Glutamatergic neuron (in vitro differentiated cells): ENCODE data around the gene KCNH2. TPM values are rescaled to one million over a fixed set of nuclear protein-coding genes. Genes with fewer than 3 reads are reported as not detected.
A peak's percentile ranks its signal among the peaks of the same experiment; 100 is the strongest.

ENCODE experiments used
- DNase-seq: peaks from one replicate; pipeline ENCODE4 v3.0.0; 2022
- H3K27ac Mint-ChIP-seq: one replicate; pipeline ENCODE4 v1.8.0; 2020; ENCODE audit warnings: mild to moderate bottlenecking, mixed read lengths, inconsistent platforms; ENCODE audit not compliant: unreplicated experiment
- H3K27me3 Mint-ChIP-seq: one replicate; pipeline ENCODE4 v1.8.0; 2020; ENCODE audit warnings: mild to moderate bottlenecking, moderate library complexity, mixed read lengths, inconsistent platforms; ENCODE audit not compliant: unreplicated experiment
- H3K36me3 Mint-ChIP-seq: one replicate; pipeline ENCODE4 v1.8.0; 2020; ENCODE audit warnings: mild to moderate bottlenecking, mixed read lengths, inconsistent platforms; ENCODE audit not compliant: unreplicated experiment
- H3K4me1 Mint-ChIP-seq: one replicate; pipeline ENCODE4 v1.8.0; 2020; ENCODE audit warnings: mild to moderate bottlenecking, low read depth, mixed read lengths, inconsistent platforms; ENCODE audit not compliant: unreplicated experiment
- H3K4me3 Mint-ChIP-seq: one replicate; pipeline ENCODE4 v1.8.0; 2020; ENCODE audit warnings: mild to moderate bottlenecking, mixed read lengths, inconsistent platforms; ENCODE audit not compliant: unreplicated experiment
- H3K9me3 Mint-ChIP-seq: one replicate; pipeline ENCODE4 v1.8.0; 2020; ENCODE audit warnings: mild to moderate bottlenecking, moderate library complexity, mixed read lengths, inconsistent platforms; ENCODE audit not compliant: unreplicated experiment
- total RNA-seq: library from RNA; stranded (reverse); fragmentation: NEBNext Ultra II Directional; extraction: Animal tissue kit (Norgen Biotek cat#: 25700); gene quantifications from one replicate; pipeline ENCODE4 v1.2.1, GENCODE V29; 2021; ENCODE audit not compliant: unreplicated experiment
- TF ChIP-seq, protein P1 (sequence below): fragments of 200-600 bp; sonication (generic); IDR thresholded peaks from one replicate; pipeline ENCODE4 v1.5.0; 2021; ENCODE audit not compliant: partially characterized antibody, unreplicated experiment

The KCNH2 gene
- total RNA-seq, 1 donor from 2014 or later = 73.7 TPM

DNA sequence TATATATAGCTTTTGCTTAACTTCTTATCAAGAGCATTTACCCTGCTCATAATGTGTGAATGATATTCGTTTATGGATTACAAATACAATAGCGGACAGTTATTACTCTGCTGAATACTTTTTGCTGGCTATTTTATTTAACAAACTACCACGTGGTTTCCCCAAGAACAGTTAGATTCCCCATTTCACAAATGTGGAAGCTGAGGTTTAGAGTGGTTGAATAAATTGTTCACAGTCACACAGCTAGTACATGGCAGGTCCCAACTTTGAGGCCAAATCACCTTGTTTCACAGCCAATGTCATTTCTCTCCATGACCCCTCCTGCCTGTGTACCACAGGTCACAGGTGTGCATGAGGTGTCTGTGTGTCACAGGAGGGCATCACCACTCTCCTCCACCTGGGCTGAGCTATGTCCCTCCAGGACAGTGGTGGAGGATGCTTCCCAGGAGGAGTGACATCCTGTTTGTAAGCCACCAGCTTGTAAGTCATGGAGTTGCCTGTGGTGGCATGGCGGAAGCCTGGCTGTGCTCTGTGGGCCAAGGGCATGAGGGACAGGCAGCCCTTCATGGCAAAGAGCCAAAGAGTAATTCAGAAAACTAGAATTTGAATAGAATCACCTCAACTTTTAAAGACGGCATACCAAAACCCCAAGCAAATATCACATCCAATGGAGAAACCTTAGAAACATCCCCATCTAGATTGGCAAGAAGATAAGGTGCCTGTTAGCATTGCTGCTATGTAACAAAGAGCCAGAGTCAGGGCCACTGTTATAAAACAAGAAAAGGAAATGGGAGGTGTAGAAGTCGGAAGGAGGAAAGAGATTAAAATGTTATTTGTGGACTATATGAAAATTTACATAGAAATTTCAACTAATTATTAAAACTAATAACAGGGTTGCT is 73.9 kb downstream of the KCNH2 start:
- no peaks in the 10 kb centered on the region for H3K36me3 Mint-ChIP-seq
- H3K27ac Mint-ChIP-seq = no peak overlapping the region
- H3K4me3 Mint-ChIP-seq = no peak overlapping the region
- peaks cover 4% of the 10 kb centered on the region for H3K27me3 Mint-ChIP-seq
- peaks cover 14% of the 10 kb centered on the region for H3K4me1 Mint-ChIP-seq
- no peak for DNase-seq
- H3K9me3 Mint-ChIP-seq = no peaks in the 10 kb centered on the region
- TF ChIP-seq, protein P1, sequence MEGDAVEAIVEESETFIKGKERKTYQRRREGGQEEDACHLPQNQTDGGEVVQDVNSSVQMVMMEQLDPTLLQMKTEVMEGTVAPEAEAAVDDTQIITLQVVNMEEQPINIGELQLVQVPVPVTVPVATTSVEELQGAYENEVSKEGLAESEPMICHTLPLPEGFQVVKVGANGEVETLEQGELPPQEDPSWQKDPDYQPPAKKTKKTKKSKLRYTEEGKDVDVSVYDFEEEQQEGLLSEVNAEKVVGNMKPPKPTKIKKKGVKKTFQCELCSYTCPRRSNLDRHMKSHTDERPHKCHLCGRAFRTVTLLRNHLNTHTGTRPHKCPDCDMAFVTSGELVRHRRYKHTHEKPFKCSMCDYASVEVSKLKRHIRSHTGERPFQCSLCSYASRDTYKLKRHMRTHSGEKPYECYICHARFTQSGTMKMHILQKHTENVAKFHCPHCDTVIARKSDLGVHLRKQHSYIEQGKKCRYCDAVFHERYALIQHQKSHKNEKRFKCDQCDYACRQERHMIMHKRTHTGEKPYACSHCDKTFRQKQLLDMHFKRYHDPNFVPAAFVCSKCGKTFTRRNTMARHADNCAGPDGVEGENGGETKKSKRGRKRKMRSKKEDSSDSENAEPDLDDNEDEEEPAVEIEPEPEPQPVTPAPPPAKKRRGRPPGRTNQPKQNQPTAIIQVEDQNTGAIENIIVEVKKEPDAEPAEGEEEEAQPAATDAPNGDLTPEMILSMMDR = no peak

DNA sequence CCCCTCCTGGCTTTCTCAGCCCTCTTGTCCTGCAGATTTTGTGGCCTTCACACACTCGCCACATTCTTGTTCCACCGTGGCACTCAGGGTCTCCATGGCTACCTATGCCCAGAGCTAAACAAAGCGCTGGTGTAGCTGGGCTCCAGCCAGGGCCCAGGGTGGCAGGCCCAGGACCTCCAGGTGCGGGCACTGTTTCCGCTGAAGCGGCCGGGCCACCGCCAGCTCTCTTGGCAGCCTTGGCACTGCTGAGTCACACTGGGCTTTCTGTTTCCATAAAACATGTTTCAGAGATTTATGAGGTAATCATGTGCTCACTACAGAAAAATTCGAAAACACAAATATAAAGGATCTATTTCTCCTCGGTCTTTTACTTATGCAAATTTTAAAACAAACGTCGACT is 74.5 kb downstream of the KCNH2 start:
- Mint-ChIP-seq H3K4me1 (peaks cover 14% of the 10 kb centered on the region), H3K27me3 (peaks cover 4% of the 10 kb centered on the region), H3K27ac (no peak overlapping the region), H3K36me3 (no peaks in the 10 kb centered on the region), H3K9me3 (no peaks in the 10 kb centered on the region), H3K4me3 (no peak overlapping the region)
- TF ChIP-seq, protein P1 = no peak
- no peak for DNase-seq

DNA sequence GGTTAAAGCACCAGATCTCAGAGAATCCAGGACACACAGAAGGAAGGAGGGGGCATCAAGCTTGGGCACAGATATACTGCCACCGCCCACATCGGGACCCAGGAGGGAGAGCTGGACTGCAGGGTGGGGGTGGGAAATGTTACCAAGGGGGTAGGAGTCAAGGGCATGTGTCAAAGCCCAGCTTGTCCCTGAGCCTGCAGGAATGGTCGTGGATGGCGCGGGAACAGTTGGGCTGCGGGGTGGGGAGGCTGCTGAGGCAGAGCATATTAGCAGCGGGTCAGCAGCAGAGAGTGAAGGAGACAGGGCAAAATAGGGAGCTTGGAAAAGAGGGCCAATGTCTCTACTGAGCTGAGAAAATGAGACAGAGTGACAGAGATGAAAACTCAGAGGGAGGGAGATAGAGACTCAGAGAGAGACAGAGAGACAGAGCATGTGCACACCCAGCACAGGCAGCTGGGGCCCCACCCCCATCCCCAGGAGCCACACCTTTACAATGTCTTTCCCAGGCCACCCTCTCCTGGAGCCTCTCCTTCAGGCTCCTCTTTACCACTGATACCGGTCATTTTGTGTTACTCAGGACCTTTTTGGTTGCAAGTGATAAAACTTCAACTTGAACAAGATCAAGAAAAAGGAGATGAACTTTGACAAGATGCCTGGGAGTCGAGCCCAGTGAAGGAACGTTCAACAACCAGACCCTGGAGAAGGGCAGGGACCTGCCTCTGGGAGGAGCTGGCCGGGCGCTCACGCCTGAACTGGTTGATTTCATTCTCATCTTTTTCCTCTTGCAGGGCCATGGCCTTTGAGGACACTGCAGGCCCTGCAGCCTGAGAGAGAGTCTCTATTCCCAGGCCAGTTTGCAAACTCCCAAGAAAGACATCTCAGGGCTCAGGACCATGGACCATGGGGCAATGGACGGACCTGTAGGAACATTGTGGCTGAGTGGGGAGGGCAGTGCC is 75.8 kb downstream of the KCNH2 start:
- no peak overlapping the region for H3K4me3 Mint-ChIP-seq
- H3K27me3 Mint-ChIP-seq = peaks cover 4% of the 10 kb centered on the region
- no peak overlapping the region for H3K27ac Mint-ChIP-seq
- no peaks in the 10 kb centered on the region for H3K36me3 Mint-ChIP-seq
- peaks cover 14% of the 10 kb centered on the region for H3K4me1 Mint-ChIP-seq
- DNase-seq = no peak
- H3K9me3 Mint-ChIP-seq = no peaks in the 10 kb centered on the region
- TF ChIP-seq, protein P1 = no peak

DNA sequence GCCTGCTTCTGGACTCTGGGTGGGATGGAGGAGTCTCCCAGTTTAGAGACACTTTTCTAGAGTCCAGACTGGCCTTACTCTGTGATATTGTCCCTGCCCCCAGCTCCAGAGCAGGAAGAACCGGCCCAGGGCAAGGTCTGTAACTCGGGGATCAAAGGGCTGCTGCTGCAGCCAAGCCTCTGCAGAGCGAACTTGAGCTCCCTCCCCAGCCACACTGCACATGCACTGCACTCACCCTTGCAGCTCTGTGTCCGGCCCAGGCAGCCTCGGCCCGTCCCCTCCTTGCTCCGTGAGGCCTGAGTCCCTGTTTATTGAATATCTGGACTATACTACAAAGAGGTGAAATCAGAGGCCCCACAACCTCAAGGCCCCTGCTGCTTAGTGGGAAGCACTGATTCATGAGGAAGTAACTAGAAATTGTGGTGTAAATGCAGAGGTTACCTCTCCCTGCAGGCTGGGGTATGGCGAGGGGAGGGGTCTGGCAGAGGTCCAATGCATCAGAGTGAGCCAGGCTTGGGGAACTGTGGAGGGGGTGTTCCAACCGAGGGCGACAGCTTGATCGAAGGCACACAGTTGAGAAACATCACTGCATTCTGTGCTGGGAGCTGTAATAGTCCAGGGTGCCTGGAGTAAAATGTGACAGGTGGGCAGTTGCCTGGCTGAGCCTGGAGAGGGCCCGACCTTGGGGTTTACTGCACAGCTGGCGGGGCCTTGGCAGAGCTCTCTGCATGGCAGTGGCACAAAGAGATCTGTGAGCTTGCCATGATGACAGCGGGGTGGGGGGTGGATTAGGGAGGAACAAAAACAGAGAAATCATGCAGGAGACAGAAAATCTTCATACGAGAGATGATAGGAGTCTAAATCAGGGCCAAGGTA is 76.7 kb downstream of the KCNH2 start:
- Mint-ChIP-seq H3K4me1 (peaks cover 14% of the 10 kb centered on the region), H3K27me3 (peaks cover 6% of the 10 kb centered on the region), H3K4me3 (peak overlapping the region; percentile 17), H3K36me3 (peaks cover 2% of the 10 kb centered on the region), H3K9me3 (no peaks in the 10 kb centered on the region), H3K27ac (no peak overlapping the region)
- TF ChIP-seq, protein P1 = no peak
- no peak for DNase-seq
